OCI-LY3 (cell line): ENCODE data around the gene KRTAP5-4.

ENCODE experiments used
- H2AFZ ChIP-seq: fragments of 200-600, 300-600 bp; shearing (Covaris generic); 2 replicates; pipeline ENCODE4 v1.6.0; 2014; ENCODE audit warnings: antibody characterized with exemption, low read depth, low read length
- H3K27ac ChIP-seq: fragments of 200-600, 300-600 bp; sonication (generic); 2 replicates; pipeline ENCODE4 v1.5.1; 2014; ENCODE audit warnings: mild to moderate bottlenecking, low read length, moderate library complexity, mixed read lengths
- H3K27me3 ChIP-seq: fragments of 200-600, 300-600 bp; sonication (generic); 2 replicates; pipeline ENCODE4 v1.6.1; 2014; ENCODE audit warnings: low read depth, low read length, mixed read lengths
- H3K36me3 ChIP-seq: fragments of 200-600, 300-600 bp; sonication (generic); replicated peaks from 2 replicates; pipeline ENCODE3; 2014; ENCODE audit warnings: low read depth, low read length, mixed read lengths
- H3K4me1 ChIP-seq: fragments of 300-600, 200-600 bp; sonication (generic); 2 replicates; pipeline ENCODE4 v1.6.1; 2014; ENCODE audit warnings: low read length, mixed read lengths
- H3K4me2 ChIP-seq: fragments of 200-600, 300-600 bp; sonication (generic); 2 replicates; pipeline ENCODE4 v1.6.1; 2014; ENCODE audit warnings: low read length, mixed read lengths
- H3K4me3 ChIP-seq: fragments of 300-600, 200-600 bp; sonication (generic); 2 replicates; pipeline ENCODE4 v1.5.1; 2014; ENCODE audit warnings: antibody characterized with exemption, mild to moderate bottlenecking, low read length, moderate library complexity
- H3K79me2 ChIP-seq: fragments of 300-600, 200-600 bp; shearing (Covaris generic); 2 replicates; pipeline ENCODE4 v1.6.1; 2014; ENCODE audit warnings: mild to moderate bottlenecking, low read length, mixed read lengths
- H3K9ac ChIP-seq: fragments of 300-600, 200-600 bp; shearing (Covaris generic); 2 replicates; pipeline ENCODE4 v1.6.0; 2014; ENCODE audit warnings: mild to moderate bottlenecking, low read length, moderate library complexity
- H3K9me3 ChIP-seq: fragments of 200-600, 300-600 bp; shearing (Covaris generic); 2 replicates; pipeline ENCODE4 v1.6.1; 2014; ENCODE audit warnings: low read length, mixed read lengths; ENCODE audit not compliant: insufficient read depth
- H4K20me1 ChIP-seq: fragments of 200-600, 300-600 bp; sonication (generic); 2 replicates; pipeline ENCODE4 v1.6.1; 2016; ENCODE audit warnings: low read length, mixed read lengths; ENCODE audit not compliant: insufficient read depth
- CTCF ChIP-seq: fragments of 200-600, 300-600 bp; sonication (generic); IDR thresholded peaks from 2 replicates; pipeline ENCODE4 v1.5.1; 2014; ENCODE audit warnings: antibody characterized with exemption, low read length, low read depth
- EZH2phosphoT487 ChIP-seq: fragments of 200-600 bp; shearing (Covaris generic); IDR thresholded peaks from 2 replicates; pipeline ENCODE4 v1.6.1; 2018; ENCODE audit warnings: antibody characterized with exemption, mixed run types, low read depth

Gene KRTAP5-4

DNA sequence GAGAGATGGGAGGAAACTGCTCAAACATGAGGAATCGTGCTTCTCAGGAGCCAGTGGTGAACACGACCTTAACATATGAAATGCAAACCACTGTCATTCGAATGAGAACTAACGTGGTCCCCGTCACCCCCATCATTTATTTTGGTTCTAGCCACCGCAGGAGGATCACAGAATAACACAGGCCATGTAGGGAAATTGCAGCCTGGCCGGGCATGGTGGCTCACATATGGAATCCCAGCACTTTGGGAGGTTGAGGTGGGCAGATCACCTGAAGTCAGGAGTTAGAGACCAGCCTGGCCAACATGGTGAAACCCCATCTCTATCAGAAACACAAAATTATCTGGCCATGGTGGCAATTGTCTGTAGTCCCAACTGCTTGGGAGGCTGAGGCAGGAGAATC lies 34.7 kb upstream of the KRTAP5-4 start:
- Histone ChIP-seq H2AFZ (no peak overlapping the region), H3K27me3 (peaks cover 36% of the 10 kb centered on the region), H3K4me2 (no peak overlapping the region), H3K4me1 (no peaks in the 10 kb centered on the region), H3K4me3 (no peak overlapping the region), H3K36me3 (no peaks in the 10 kb centered on the region), H3K9me3 (no peaks in the 10 kb centered on the region), H3K79me2 (no peaks in the 10 kb centered on the region), H3K9ac (no peak overlapping the region), H3K27ac (no peak overlapping the region), H4K20me1 (no peaks in the 10 kb centered on the region)
- TF ChIP-seq CTCF (no peak), EZH2phosphoT487 (no peak)

- H3K36me3 ChIP-seq, result no peaks in the 10 kb centered on the region
- H3K79me2 ChIP-seq, result no peaks in the 10 kb centered on the region
- TF ChIP-seq EZH2phosphoT487 (no peak), CTCF (no peak)
- no peak overlapping the region for H3K4me2 ChIP-seq
- no peak overlapping the region for H3K4me3 ChIP-seq
- no peak overlapping the region for H3K9ac ChIP-seq
- H3K27me3 ChIP-seq, result peaks cover 43% of the 10 kb centered on the region
- H3K9me3 ChIP-seq, result no peaks in the 10 kb centered on the region
- no peaks in the 10 kb centered on the region for H3K4me1 ChIP-seq
- H3K27ac ChIP-seq, result no peak overlapping the region
- no peaks in the 10 kb centered on the region for H4K20me1 ChIP-seq
- no peak overlapping the region for H2AFZ ChIP-seq
Measured at GRCh38 chr11:1656061-1656441, 34.1 kb upstream of the KRTAP5-4 start.

DNA sequence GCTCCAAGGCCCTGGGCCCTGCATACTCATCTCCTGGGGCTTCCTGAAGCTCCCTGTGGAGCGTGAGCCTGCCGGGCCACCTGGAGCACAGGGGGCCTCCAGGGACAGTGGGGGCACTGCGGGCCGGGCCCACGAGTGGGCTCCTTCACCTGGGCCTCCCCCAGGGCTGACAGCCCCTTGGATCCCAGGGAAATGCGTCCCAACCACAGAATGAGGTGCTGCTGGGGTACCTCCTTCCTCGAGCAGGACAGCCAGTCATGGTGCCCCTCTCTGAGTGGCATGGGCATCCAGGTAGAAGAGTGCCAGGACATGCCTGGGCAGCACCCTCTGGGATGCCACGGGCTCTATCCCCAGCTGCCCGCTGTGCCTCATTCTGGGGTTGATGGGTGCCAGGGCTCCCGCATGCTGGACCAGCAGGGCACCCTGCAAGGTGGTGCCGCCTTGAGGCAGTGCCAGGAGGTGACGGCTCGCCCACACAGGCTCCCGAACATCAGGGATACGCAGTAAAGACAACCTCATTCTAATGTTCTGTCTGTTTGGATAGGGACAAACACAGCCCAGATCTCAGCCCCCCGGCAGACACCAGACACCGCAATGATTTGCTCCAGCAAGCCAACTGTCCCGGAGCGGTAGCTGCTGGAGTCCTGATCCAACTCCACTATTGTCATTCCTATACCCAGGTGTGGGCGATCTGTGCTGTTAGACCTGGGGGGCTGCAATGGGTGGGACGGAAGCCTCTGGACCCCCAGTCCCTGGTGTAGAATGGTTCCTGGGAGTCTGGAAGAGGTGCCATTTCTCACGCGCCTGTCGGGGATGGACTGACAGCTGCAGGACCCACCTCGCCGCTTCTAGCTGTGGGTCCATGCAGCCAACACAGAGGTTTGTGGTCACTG lies 33.5 kb upstream of the KRTAP5-4 start:
- Histone ChIP-seq H3K79me2 (no peaks in the 10 kb centered on the region), H3K9me3 (no peaks in the 10 kb centered on the region), H2AFZ (no peak overlapping the region), H3K4me1 (no peaks in the 10 kb centered on the region), H3K27me3 (peaks cover 46% of the 10 kb centered on the region), H3K4me2 (no peak overlapping the region), H3K36me3 (no peaks in the 10 kb centered on the region), H4K20me1 (no peaks in the 10 kb centered on the region), H3K27ac (no peak overlapping the region), H3K9ac (no peak overlapping the region), H3K4me3 (no peak overlapping the region)
- TF ChIP-seq CTCF (no peak), EZH2phosphoT487 (no peak)

DNA sequence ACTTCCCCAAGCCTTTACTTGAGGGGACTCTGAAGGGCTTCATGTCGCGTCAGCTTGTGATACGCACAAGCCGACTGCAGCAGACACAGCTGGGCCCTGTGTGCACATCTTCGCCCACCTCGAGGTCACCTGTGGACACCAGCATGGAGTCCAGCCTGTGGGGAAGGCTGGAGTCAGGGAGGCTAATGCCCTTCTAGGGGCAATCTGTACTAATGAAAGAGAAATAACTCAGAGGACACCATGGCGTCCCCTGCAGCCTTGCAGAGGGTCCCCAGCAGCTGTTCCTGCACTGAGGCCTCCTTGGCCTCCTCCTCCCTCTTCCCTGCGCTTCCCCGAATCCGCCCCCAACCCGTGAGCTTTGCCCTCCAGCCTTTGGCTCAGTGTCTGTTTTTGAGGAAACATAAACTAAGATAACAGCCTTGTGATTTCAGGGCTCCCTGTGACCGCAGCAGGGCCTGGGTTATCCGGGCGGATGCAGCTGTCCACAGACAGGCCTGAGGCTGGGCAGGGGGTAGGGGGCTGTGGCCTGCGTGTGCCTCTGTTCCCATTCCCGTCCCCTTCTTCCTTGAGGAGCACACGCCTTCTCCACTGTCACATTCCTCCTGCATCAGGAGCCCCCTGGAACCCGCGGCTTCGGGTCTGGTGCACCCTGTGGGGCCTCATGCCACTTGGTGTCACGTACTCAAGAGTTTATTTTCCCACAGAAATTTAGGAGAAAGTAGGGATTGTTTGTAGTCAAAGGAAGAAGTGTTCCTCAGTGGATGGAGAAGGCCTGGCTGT lies 32.6 kb upstream of the KRTAP5-4 start:
- Histone ChIP-seq H3K4me1 (no peaks in the 10 kb centered on the region), H3K9ac (no peak overlapping the region), H2AFZ (no peak overlapping the region), H3K9me3 (no peaks in the 10 kb centered on the region), H3K27ac (no peak overlapping the region), H3K4me2 (no peak overlapping the region), H3K27me3 (peaks cover 43% of the 10 kb centered on the region), H4K20me1 (no peaks in the 10 kb centered on the region), H3K36me3 (no peaks in the 10 kb centered on the region), H3K79me2 (no peaks in the 10 kb centered on the region), H3K4me3 (no peak overlapping the region)
- no peak for TF ChIP-seq EZH2phosphoT487
- TF ChIP-seq CTCF, result no peak
